SK-N-SH (cell line): ENCODE data around the gene MYOD1. TPM values are rescaled to one million over a fixed set of nuclear protein-coding genes. Genes with fewer than 3 reads are reported as not detected.
A peak's percentile ranks its signal among the peaks of the same experiment; 100 is the strongest.

ENCODE experiments used
- CTCF ChIA-PET: fragments of 300-600, 350-600 bp; formaldehyde crosslinking; extraction: SDS; loops from one replicate; lab custom pipeline; 2021; lab: Yijun Ruan, JAX
- POLR2A ChIA-PET: fragments of 350-600 bp; sonication (Branson Sonifier 250); formaldehyde crosslinking; extraction: SDS; loops from one replicate; lab custom pipeline; 2020; ENCODE audit warnings: antibody characterized with exemption, inconsistent platforms; lab: Yijun Ruan, JAX
- DNase-seq: peaks from one replicate; pipeline ENCODE4 v3.0.0; 2012
- H2AFZ ChIP-seq: fragments of 200-600 bp; sonication (generic); 2 replicates; pipeline ENCODE4 v1.8.1; 2016; ENCODE audit warnings: antibody characterized with exemption, mild to moderate bottlenecking, low read depth
- H3F3A ChIP-seq: fragments of 200-600 bp; sonication (generic); replicated peaks from 2 replicates; pipeline ENCODE3; 2016; ENCODE audit warnings: antibody characterized with exemption, mild to moderate bottlenecking; ENCODE audit not compliant: insufficient read depth
- H3K27ac ChIP-seq, 2 experiments: fragments of 200-500 bp in 1 of 2; fragments of 200-600 bp in 1 of 2; sonication (Bioruptor generic) in 1 of 2; sonication (generic), shearing (Covaris generic) in 1 of 2; 2 replicates each; pipeline versions ENCODE4 v1.5.1 to v1.6.1; 2014 to 2016; ENCODE audit warnings: low read depth in 2 of 2, inconsistent platforms in 1 of 2, low read length in 1 of 2, mild to moderate bottlenecking in 1 of 2, mixed read lengths in 1 of 2
- H3K27me3 ChIP-seq: fragments of 200-600 bp; sonication (generic), shearing (Covaris generic); 2 replicates; pipeline ENCODE4 v1.6.1; 2016; ENCODE audit warnings: mixed run types; ENCODE audit not compliant: insufficient read depth
- H3K36me3 ChIP-seq, 2 experiments: fragments of 200-500 bp in 1 of 2; fragments of 200-600 bp in 1 of 2; sonication (Bioruptor generic) in 1 of 2; sonication (generic) in 1 of 2; replicated peaks in 1 of 2; 2 replicates each; pipeline versions ENCODE3 to v1.5.1; 2014 to 2016; ENCODE audit warnings: low read length in 1 of 2, mild to moderate bottlenecking in 1 of 2; ENCODE audit not compliant: insufficient read depth in 2 of 2, control insufficient read depth in 1 of 2
- H3K4me1 ChIP-seq, 2 experiments: fragments of 200-500 bp in 1 of 2; fragments of 200-600 bp in 1 of 2; sonication (Bioruptor generic) in 1 of 2; sonication (generic), shearing (Covaris generic) in 1 of 2; 2 replicates each; pipeline versions ENCODE4 v1.5.1 to v1.6.1; 2014 to 2016; ENCODE audit warnings: low read depth in 1 of 2, low read length in 1 of 2, mixed run types in 1 of 2; ENCODE audit not compliant: insufficient read depth in 2 of 2, control insufficient read depth in 1 of 2
- H3K4me2 ChIP-seq: fragments of 200-600 bp; sonication (generic), shearing (Covaris generic); 2 replicates; pipeline ENCODE4 v1.6.1; 2017; ENCODE audit warnings: mixed run types
- H3K4me3 ChIP-seq, 2 experiments: fragments of 200-500 bp in 1 of 2; fragments of 200-600 bp in 1 of 2; sonication (Bioruptor generic) in 1 of 2; sonication (generic), shearing (Covaris generic) in 1 of 2; 2 replicates each; pipeline versions ENCODE4 v1.5.1 to v1.8.1; 2014 to 2016; ENCODE audit warnings: low read depth in 2 of 2, inconsistent platforms in 1 of 2, low read length in 1 of 2, mild to moderate bottlenecking in 1 of 2, mixed read lengths in 1 of 2, moderate library complexity in 1 of 2
- H3K79me2 ChIP-seq: fragments of 200-600 bp; sonication (generic); 2 replicates; pipeline ENCODE4 v1.8.1; 2017; ENCODE audit warnings: mild to moderate bottlenecking; ENCODE audit not compliant: insufficient read depth
- H3K9ac ChIP-seq: fragments of 200-600 bp; sonication (generic); 2 replicates; pipeline ENCODE4 v1.6.1; 2017; ENCODE audit warnings: mixed run types
- H3K9me2 ChIP-seq: fragments of 200-600 bp; sonication (generic); 2 replicates; pipeline ENCODE4 v1.6.1; 2017; ENCODE audit warnings: mixed run types
- H3K9me3 ChIP-seq: fragments of 200-600 bp; sonication (generic); 2 replicates; pipeline ENCODE4 v1.6.1; 2017; ENCODE audit warnings: mixed run types, mild to moderate bottlenecking, moderate library complexity
- H4K20me1 ChIP-seq: fragments of 200-600 bp; sonication (generic); 2 replicates; pipeline ENCODE4 v1.6.1; 2017; ENCODE audit warnings: mild to moderate bottlenecking, mixed run types; ENCODE audit not compliant: insufficient read depth
- EP300 ChIP-seq, 2 experiments: IDR thresholded peaks; 2 replicates each; pipeline versions ENCODE4 v1.4.0 to v1.6.1; 2012; ENCODE audit warnings: borderline replicate concordance in 1 of 2, low read depth in 1 of 2, low read length in 1 of 2
- EZH2phosphoT487 ChIP-seq: fragments of 200-600 bp; sonication (generic); IDR thresholded peaks from 2 replicates; pipeline ENCODE4 v1.6.1; 2017; ENCODE audit warnings: low read depth, mixed run types, mild to moderate bottlenecking, antibody characterized with exemption, moderate library complexity, borderline replicate concordance
- FOXM1 ChIP-seq: IDR thresholded peaks from 2 replicates; pipeline ENCODE4 v1.4.0; 2012; ENCODE audit warnings: low read depth, mild to moderate bottlenecking
- GATA2 ChIP-seq: sonication (generic); formaldehyde crosslinking; IDR thresholded peaks from 2 replicates; pipeline ENCODE4 v1.5.0; 2020; ENCODE audit warnings: mild to moderate bottlenecking, missing genetic modification reagents
- MEF2A ChIP-seq: IDR thresholded peaks from 2 replicates; pipeline ENCODE4 v1.4.0; 2012; ENCODE audit warnings: low read depth, borderline replicate concordance
- MXI1 ChIP-seq: IDR thresholded peaks from 2 replicates; pipeline ENCODE4 v1.6.1; 2012; ENCODE audit warnings: mild to moderate bottlenecking, low read depth, low read length, improper control_type of control experiment
- NFIC ChIP-seq: IDR thresholded peaks from 2 replicates; pipeline ENCODE4 v1.4.0; 2012; ENCODE audit warnings: borderline replicate concordance
- RFX5 ChIP-seq: IDR thresholded peaks from 2 replicates; pipeline ENCODE4 v1.6.1; 2012; ENCODE audit warnings: mild to moderate bottlenecking, improper control_type of control experiment, low read length
- TAF1 ChIP-seq: IDR thresholded peaks from 2 replicates; pipeline ENCODE4 v1.6.1; 2012; ENCODE audit warnings: low read depth, mild to moderate bottlenecking, low read length, moderate library complexity, borderline replicate concordance
- TCF12 ChIP-seq: IDR thresholded peaks from 2 replicates; pipeline ENCODE4 v1.4.0; 2012
- WGBS: methylation state at CpG from one replicate; pipeline ENCODE4 v1.1.6; 2017; ENCODE audit warnings: low lambda C conversion rate; 5-methylcytosine and 5-hydroxymethylcytosine counted together
- polyA plus RNA-seq, 3 experiments: library from polyadenylated mRNA; depleted of rRNA; stranded (reverse); fragments of >200 nt; gene quantifications; 2 replicates each; pipeline ENCODE4 v1.2.3, GENCODE V29; 2012
- TF ChIP-seq, protein P1 (sequence below): IDR thresholded peaks from 2 replicates; pipeline ENCODE4 v1.4.0; 2012; ENCODE audit warnings: low read depth
- TF ChIP-seq, protein P2 (sequence below): IDR thresholded peaks from 2 replicates; pipeline ENCODE4 v1.6.1; 2012; ENCODE audit warnings: mild to moderate bottlenecking, low read depth, low read length, moderate library complexity
- TF ChIP-seq, protein P3 (sequence below): IDR thresholded peaks from 2 replicates; pipeline ENCODE4; 2012

Gene MYOD1
- polyA plus RNA-seq, 1 of the 3 experiments (the other 2 are of a cell fraction): not detected

DNA sequence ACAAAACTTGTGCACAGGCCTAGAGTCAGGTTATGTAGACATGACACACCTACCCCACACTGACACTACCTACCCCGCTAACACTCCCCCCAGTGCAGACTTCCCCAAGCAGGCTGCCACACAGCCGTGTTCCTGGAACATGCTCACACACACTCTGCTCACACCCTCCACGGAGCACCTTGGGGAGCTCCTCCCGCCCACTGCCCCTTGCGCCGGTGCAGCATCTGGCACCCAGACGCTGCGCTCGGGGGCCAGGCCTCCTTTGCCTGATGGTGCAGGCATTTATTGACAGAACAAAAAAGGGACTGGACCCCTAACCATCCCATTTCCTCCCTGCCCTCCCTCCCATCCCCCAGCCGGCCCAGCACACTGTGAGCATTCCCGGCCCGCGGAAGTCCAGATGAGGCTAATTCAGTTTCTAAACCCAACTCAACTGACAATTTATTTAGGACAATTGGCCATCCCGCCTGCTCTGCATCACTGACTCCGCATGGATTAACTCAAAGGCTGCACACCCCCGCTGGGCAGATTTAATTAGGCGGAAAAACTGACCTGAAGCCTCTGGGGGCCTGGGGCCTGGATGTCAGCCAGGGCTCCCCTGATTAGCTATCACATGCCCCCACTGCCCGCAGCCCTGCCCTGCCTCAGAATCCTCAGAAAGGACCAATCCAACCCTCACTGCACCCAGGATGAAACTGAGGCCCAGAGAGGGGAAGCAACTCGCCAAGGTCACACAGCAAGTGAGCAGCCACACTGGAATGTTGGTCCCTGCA, 45.3 kb downstream of the MYOD1 start (continued):
- TF ChIP-seq MXI1 (0 out of 2 replicates have a peak, but pooled peaks have one; percentile 15), FOXM1 (no peak), TCF12 (no peak; the same call in 1 of the 2 replicates), EP300 (IDR thresholded peaks at IDR 0.05; ENCODE audit: borderline replicate concordance in 1 of 2, low read depth in 1 of 2, low read length in 1 of 2) (peak in 1 of 2 experiments; percentile 77; a peak in 2 of 4 replicates), MEF2A (no peak), GATA2 (CRISPR knock-in tag) (peak; percentile 9; the same call in 1 of the 2 replicates), EZH2phosphoT487 (no peak), TAF1 (no peak), NFIC (no peak)
- TF ChIP-seq, protein P1, sequence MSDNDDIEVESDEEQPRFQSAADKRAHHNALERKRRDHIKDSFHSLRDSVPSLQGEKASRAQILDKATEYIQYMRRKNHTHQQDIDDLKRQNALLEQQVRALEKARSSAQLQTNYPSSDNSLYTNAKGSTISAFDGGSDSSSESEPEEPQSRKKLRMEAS: no peak
- TF ChIP-seq, protein P2, sequence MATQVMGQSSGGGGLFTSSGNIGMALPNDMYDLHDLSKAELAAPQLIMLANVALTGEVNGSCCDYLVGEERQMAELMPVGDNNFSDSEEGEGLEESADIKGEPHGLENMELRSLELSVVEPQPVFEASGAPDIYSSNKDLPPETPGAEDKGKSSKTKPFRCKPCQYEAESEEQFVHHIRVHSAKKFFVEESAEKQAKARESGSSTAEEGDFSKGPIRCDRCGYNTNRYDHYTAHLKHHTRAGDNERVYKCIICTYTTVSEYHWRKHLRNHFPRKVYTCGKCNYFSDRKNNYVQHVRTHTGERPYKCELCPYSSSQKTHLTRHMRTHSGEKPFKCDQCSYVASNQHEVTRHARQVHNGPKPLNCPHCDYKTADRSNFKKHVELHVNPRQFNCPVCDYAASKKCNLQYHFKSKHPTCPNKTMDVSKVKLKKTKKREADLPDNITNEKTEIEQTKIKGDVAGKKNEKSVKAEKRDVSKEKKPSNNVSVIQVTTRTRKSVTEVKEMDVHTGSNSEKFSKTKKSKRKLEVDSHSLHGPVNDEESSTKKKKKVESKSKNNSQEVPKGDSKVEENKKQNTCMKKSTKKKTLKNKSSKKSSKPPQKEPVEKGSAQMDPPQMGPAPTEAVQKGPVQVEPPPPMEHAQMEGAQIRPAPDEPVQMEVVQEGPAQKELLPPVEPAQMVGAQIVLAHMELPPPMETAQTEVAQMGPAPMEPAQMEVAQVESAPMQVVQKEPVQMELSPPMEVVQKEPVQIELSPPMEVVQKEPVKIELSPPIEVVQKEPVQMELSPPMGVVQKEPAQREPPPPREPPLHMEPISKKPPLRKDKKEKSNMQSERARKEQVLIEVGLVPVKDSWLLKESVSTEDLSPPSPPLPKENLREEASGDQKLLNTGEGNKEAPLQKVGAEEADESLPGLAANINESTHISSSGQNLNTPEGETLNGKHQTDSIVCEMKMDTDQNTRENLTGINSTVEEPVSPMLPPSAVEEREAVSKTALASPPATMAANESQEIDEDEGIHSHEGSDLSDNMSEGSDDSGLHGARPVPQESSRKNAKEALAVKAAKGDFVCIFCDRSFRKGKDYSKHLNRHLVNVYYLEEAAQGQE: no peak

DNA sequence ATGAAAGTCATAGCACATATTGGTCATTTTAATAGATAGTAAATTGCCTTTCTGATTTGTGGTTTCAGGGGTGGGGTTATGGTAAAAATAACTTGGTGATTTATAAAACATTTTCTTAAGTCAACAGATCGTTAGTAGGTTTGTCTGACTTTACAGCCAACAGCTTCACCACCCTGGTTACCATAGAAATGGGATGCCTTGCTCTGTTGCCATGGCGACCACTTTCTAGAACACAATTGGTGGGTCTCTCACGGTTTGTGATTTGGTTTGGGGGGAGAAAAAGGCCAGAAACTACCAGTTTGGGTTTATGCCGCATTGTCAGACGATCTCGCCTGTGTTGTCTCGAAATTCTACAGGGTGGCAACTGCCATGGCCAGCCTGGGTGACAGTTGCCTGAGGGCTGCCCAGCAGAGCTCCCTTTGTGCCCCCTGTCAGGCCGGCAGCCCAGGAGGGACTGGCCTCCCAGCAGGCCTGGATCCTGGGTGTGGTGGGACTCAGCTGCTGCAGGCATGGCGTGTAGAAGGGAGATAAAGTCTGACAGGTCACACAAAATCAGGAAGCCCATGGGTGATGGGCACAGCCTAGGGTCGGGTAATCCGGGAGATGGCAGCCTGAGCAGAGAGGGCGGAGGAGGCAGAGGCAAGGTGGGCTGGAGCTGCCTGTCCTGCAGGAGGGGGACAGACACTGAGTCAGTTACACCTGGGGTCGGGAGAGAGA, 46.1 kb downstream of the MYOD1 start:
- Histone ChIP-seq H3K4me3 (no peak overlapping the region), H4K20me1 (no peaks in the 10 kb centered on the region), H3K9me3 (no peaks in the 10 kb centered on the region), H3K79me2 (no peaks in the 10 kb centered on the region), H3K4me2 (no peak overlapping the region), H3K36me3 (no peaks in the 10 kb centered on the region), H3F3A (no peaks in the 10 kb centered on the region), H2AFZ (no peak overlapping the region), H3K27me3 (no peaks in the 10 kb centered on the region), H3K27ac (no peak overlapping the region), H3K4me1 (peaks cover 0 to 24% of the 10 kb centered on the region in 2 experiments; a peak in 2 of 4 replicates), H3K9ac (no peak overlapping the region), H3K9me2 (no peaks in the 10 kb centered on the region)
- CTCF ChIA-PET: interaction anchor here (0.7 to 3.2 kb wide), 13 partner anchors 8 to 221 kb away, joined by 3 to 13 read pairs (median 5); partner anchors contain the start of gene KCNC1
- TF ChIP-seq RFX5: peak; percentile 44; the same call in 1 of the 2 replicates
- TF ChIP-seq, protein P3, sequence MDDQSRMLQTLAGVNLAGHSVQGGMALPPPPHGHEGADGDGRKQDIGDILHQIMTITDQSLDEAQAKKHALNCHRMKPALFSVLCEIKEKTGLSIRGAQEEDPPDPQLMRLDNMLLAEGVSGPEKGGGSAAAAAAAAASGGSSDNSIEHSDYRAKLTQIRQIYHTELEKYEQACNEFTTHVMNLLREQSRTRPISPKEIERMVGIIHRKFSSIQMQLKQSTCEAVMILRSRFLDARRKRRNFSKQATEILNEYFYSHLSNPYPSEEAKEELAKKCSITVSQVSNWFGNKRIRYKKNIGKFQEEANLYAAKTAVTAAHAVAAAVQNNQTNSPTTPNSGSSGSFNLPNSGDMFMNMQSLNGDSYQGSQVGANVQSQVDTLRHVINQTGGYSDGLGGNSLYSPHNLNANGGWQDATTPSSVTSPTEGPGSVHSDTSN: no peak
- POLR2A ChIA-PET: no interaction called here
- peak; percentile 62 for DNase-seq
- WGBS: 70% methylated on average over 9 of the region's 13 CpGs
